ENCODE data around the gene DNAJC4.

Gene DNAJC4

GRCh38 chr11:64261556-64262080, 31.3 kb downstream of the DNAJC4 start:
- DNase-seq, result no peak

GRCh38 chr11:64262271-64263002, 32.1 kb downstream of the DNAJC4 start:
- no peak for DNase-seq

- DNase-seq, result no peak
Observed at GRCh38 chr11:64263021-64263946, 32.9 kb downstream of the DNAJC4 start.

- DNase-seq, result no peak
Observed at GRCh38 chr11:64263947-64264317, 33.6 kb downstream of the DNAJC4 start.

- DNase-seq, result no peak
Observed at GRCh38 chr11:64264371-64264852, 34.1 kb downstream of the DNAJC4 start.

GRCh38 chr11:64265176-64266160, 35.1 kb downstream of the DNAJC4 start:
- no peak for DNase-seq

- no peak for DNase-seq
Observed at GRCh38 chr11:64266339-64266738, 36.0 kb downstream of the DNAJC4 start.

GRCh38 chr11:64267207-64267945, 37.0 kb downstream of the DNAJC4 start:
- DNase-seq, result no peak

GRCh38 chr11:64268025-64268892, 37.9 kb downstream of the DNAJC4 start:
- no peak for DNase-seq

GRCh38 chr11:64268893-64269539, 38.7 kb downstream of the DNAJC4 start:
- DNase-seq, result peak in 1 of 4 experiments; percentile 25

GRCh38 chr11:64269540-64270220, 39.3 kb downstream of the DNAJC4 start:
- peak; percentile 92 to 94 (median 93) for DNase-seq

- no peak for DNase-seq
Observed at GRCh38 chr11:64275031-64275800, 44.9 kb downstream of the DNAJC4 start.

GRCh38 chr11:64275841-64276240, 45.5 kb downstream of the DNAJC4 start:
- no peak for DNase-seq

GRCh38 chr11:64276653-64277431, 46.5 kb downstream of the DNAJC4 start:
- no peak for DNase-seq

GRCh38 chr11:64278576-64279190, 48.3 kb downstream of the DNAJC4 start:
- no peak for DNase-seq

GRCh38 chr11:64281957-64282770, 51.8 kb downstream of the DNAJC4 start:
- DNase-seq, result no peak
